ENCODE data around the gene TRIP13.
"Not testable (repeated sequence)": the region's sequence is repeated elsewhere in the genome, so short reads cannot be mapped to it uniquely, and the experiment has no call there.

The TRIP13 gene

GRCh38 chr5:865771-866170 is 26.9 kb upstream of the TRIP13 start:
- H3K9me3 ChIP-seq (replicated peaks; ENCODE audit: low read length) = no peaks in the 10 kb centered on the region
- no peak overlapping the region for H3K4me3 ChIP-seq (ENCODE audit: low read length)
- no peak overlapping the region for H3K4me2 ChIP-seq (ENCODE audit: low read length)
- peaks cover 82% of the 10 kb centered on the region for H3K36me3 ChIP-seq (ENCODE audit: insufficient read depth, low read length)
- H3K27me3 ChIP-seq (ENCODE audit: control insufficient read depth, insufficient read depth, low read length) = no peaks in the 10 kb centered on the region
- no peaks in the 10 kb centered on the region for H3K4me1 ChIP-seq (ENCODE audit: control insufficient read depth, insufficient read depth, low read length)
- H3K9ac ChIP-seq (ENCODE audit: low read depth, low read length) = no peak overlapping the region

- no peak overlapping the region for H3K4me3 ChIP-seq (ENCODE audit: low read length)
- H3K9ac ChIP-seq (ENCODE audit: low read depth, low read length) = no peak overlapping the region
- H3K9me3 ChIP-seq (replicated peaks; ENCODE audit: low read length) = no peaks in the 10 kb centered on the region
- H3K36me3 ChIP-seq (ENCODE audit: insufficient read depth, low read length) = peaks cover 94% of the 10 kb centered on the region
- no peaks in the 10 kb centered on the region for H3K27me3 ChIP-seq (ENCODE audit: control insufficient read depth, insufficient read depth, low read length)
- no peak overlapping the region for H3K4me2 ChIP-seq (ENCODE audit: low read length)
- no peaks in the 10 kb centered on the region for H3K4me1 ChIP-seq (ENCODE audit: control insufficient read depth, insufficient read depth, low read length)
These were observed 25.3 kb upstream of the TRIP13 start for GRCh38 chr5:867300-867870.

DNA sequence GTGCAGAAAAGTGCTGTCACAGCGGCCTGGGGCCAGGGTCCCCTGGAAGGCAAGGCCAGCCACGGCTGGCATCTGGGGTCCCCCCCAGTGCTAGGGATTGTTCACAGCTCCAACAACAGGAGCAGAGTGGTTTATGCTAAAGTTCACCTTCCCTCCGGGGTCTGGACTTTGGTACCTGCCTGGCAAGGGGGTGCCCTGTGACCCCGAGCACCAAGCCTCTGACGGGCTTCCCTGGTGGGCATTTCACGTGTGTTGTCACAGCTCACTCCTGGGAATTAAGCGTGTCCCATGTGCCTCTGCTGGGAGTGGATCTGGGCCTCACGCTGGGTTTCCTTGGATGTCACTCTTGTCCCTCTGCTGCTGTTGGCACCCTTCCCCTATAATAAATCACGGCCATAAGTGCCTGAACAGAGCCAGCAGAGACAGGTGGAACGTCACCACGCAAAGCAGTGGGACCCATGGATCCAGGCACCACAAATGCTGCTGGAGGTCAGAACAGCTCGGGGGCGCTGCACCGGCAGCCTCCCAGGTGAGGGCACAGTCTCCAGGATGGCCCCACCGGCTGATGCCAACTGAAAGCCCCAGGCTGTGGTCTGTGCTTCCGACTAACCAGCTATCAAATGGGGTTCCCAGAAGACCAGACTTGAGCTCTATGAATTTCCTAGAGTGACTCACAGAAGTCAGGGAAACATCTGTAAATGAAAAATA is 24.1 kb upstream of the TRIP13 start:
- Histone ChIP-seq H3K9me3 (replicated peaks; ENCODE audit: low read length) (no peaks in the 10 kb centered on the region), H3K4me2 (ENCODE audit: low read length) (no peak overlapping the region), H3K4me3 (ENCODE audit: low read length) (no peak overlapping the region), H3K9ac (ENCODE audit: low read depth, low read length) (no peak overlapping the region), H3K36me3 (ENCODE audit: insufficient read depth, low read length) (peaks cover 94% of the 10 kb centered on the region), H3K27me3 (ENCODE audit: control insufficient read depth, insufficient read depth, low read length) (no peaks in the 10 kb centered on the region), H3K4me1 (ENCODE audit: control insufficient read depth, insufficient read depth, low read length) (no peaks in the 10 kb centered on the region)

DNA sequence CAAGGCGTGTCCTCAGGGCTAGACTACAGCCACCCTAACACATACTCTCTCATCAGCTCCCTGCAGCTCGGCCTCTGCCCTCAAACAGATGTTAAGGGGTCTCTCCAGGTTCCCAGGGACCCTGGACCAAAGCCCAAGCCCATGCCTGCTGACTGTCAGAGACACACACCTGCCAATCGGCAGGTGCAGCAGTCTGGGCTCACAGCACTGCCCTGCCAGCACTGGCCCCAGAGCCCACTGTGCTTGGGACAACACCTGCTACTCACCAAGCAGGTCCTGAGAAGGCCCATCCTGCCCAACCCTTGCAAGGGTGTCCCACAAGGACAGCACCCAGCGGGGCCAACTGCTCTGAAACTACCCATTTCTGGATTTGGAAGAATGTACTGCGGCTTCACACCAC is 21.7 kb upstream of the TRIP13 start:
- H3K36me3 ChIP-seq (ENCODE audit: insufficient read depth, low read length) = peaks cover 79% of the 10 kb centered on the region
- no peaks in the 10 kb centered on the region for H3K4me1 ChIP-seq (ENCODE audit: control insufficient read depth, insufficient read depth, low read length)
- H3K9ac ChIP-seq (ENCODE audit: low read depth, low read length) = no peak overlapping the region
- H3K9me3 ChIP-seq (replicated peaks; ENCODE audit: low read length) = no peaks in the 10 kb centered on the region
- no peak overlapping the region for H3K4me2 ChIP-seq (ENCODE audit: low read length)
- no peaks in the 10 kb centered on the region for H3K27me3 ChIP-seq (ENCODE audit: control insufficient read depth, insufficient read depth, low read length)
- no peak overlapping the region for H3K4me3 ChIP-seq (ENCODE audit: low read length)

DNA sequence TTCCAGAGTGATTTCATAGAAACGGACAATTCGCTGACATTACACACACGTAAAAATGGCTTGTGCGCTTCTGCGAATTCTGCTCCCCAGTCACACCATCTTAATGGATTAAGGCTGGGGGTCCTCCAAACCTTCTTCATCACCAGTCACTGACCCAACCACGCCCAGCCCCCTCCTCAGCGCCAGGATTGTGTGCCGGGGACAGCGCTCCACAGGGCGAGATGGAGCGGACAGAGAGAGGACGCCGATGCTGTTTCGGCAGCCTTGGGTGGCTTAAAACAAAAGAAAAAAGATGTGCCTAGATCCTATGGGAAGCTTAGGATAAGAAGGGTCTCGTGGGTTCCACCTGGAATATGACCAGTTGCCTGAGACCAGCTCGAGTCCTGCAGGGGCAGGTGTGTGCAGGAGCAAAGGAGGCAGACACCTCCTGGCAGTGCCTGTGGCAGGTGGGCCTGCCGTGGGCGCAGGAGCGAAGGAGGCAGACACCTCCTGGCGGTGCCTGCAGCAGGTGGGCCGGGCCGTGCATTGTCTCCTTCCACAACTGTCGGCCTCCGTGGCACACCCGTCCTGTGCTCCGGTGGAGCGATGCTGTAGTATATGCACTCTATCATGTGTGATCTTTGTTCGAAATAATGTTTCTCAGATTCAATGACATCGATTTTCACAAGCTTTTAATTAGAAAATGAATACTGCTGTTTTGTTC is 20.9 kb upstream of the TRIP13 start:
- H3K4me1 ChIP-seq (ENCODE audit: control insufficient read depth, insufficient read depth, low read length) = no peaks in the 10 kb centered on the region
- no peaks in the 10 kb centered on the region for H3K27me3 ChIP-seq (ENCODE audit: control insufficient read depth, insufficient read depth, low read length)
- no peak overlapping the region for H3K4me2 ChIP-seq (ENCODE audit: low read length)
- peaks cover 73% of the 10 kb centered on the region for H3K36me3 ChIP-seq (ENCODE audit: insufficient read depth, low read length)
- no peak overlapping the region for H3K9ac ChIP-seq (ENCODE audit: low read depth, low read length)
- H3K4me3 ChIP-seq (ENCODE audit: low read length) = no peak overlapping the region
- H3K9me3 ChIP-seq (replicated peaks; ENCODE audit: low read length) = no peaks in the 10 kb centered on the region

DNA sequence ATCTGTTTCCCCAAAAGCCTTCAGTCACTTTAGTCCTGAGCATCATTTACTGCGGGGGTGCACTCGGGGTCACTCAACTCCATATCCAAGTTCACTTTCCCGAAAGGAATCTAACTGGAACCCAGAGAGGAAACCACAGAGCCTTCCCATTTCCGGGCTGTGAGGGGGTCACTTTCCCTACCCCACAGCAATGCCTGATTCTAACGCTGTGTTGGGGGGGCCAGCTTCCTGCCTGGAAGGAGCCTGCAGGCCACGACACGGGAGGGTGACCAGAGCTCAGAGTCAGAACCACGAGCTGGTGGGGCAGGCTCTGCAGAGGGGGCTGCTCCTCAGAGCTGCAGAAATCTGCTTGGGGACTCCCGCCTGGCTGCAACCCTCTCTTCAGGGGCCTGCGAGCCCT is 20.4 kb upstream of the TRIP13 start:
- no peaks in the 10 kb centered on the region for H3K27me3 ChIP-seq (ENCODE audit: control insufficient read depth, insufficient read depth, low read length)
- no peak overlapping the region for H3K9ac ChIP-seq (ENCODE audit: low read depth, low read length)
- no peak overlapping the region for H3K4me2 ChIP-seq (ENCODE audit: low read length)
- no peak overlapping the region for H3K4me3 ChIP-seq (ENCODE audit: low read length)
- H3K4me1 ChIP-seq (ENCODE audit: control insufficient read depth, insufficient read depth, low read length) = no peaks in the 10 kb centered on the region
- peaks cover 72% of the 10 kb centered on the region for H3K36me3 ChIP-seq (ENCODE audit: insufficient read depth, low read length)
- no peaks in the 10 kb centered on the region for H3K9me3 ChIP-seq (replicated peaks; ENCODE audit: low read length)

DNA sequence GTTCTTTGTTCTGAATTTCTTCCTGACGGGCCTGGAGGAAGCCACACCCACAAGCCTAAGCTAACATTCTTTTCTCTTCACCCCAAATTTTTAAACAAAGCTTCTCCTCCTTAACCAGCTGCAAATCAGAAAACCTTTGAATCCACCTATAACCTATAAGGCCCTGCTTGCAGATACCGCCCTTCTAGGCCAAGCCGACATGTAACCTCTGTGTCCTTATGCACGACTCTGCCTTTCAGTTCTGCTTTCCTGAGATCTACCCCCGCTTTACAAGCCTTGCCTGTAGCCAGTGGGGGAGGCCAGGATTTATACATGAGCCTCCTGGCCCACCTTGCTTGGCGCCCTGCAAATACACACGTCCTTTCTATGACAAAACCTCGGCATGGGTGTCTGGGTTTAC is 19.4 kb upstream of the TRIP13 start:
- Histone ChIP-seq H3K4me2 (ENCODE audit: low read length) (no peak overlapping the region), H3K9ac (ENCODE audit: low read depth, low read length) (no peak overlapping the region), H3K4me3 (ENCODE audit: low read length) (no peak overlapping the region), H3K36me3 (ENCODE audit: insufficient read depth, low read length) (peaks cover 73% of the 10 kb centered on the region), H3K4me1 (ENCODE audit: control insufficient read depth, insufficient read depth, low read length) (no peaks in the 10 kb centered on the region), H3K9me3 (replicated peaks; ENCODE audit: low read length) (no peaks in the 10 kb centered on the region), H3K27me3 (ENCODE audit: control insufficient read depth, insufficient read depth, low read length) (no peaks in the 10 kb centered on the region)

GRCh38 chr5:875931-876330 is 16.8 kb upstream of the TRIP13 start:
- Histone ChIP-seq H3K36me3 (ENCODE audit: insufficient read depth, low read length) (peaks cover 49% of the 10 kb centered on the region), H3K4me3 (ENCODE audit: low read length) (no peak overlapping the region), H3K9me3 (replicated peaks; ENCODE audit: low read length) (no peaks in the 10 kb centered on the region), H3K4me1 (ENCODE audit: control insufficient read depth, insufficient read depth, low read length) (no peaks in the 10 kb centered on the region), H3K27me3 (ENCODE audit: control insufficient read depth, insufficient read depth, low read length) (no peaks in the 10 kb centered on the region), H3K4me2 (ENCODE audit: low read length) (no peak overlapping the region), H3K9ac (ENCODE audit: low read depth, low read length) (no peak overlapping the region)

- Histone ChIP-seq H3K4me3 (ENCODE audit: low read length) (no peak overlapping the region), H3K9me3 (replicated peaks; ENCODE audit: low read length) (no peaks in the 10 kb centered on the region), H3K9ac (ENCODE audit: low read depth, low read length) (no peak overlapping the region), H3K4me2 (ENCODE audit: low read length) (no peak overlapping the region), H3K27me3 (ENCODE audit: control insufficient read depth, insufficient read depth, low read length) (no peaks in the 10 kb centered on the region), H3K36me3 (ENCODE audit: insufficient read depth, low read length) (peaks cover 48% of the 10 kb centered on the region), H3K4me1 (ENCODE audit: control insufficient read depth, insufficient read depth, low read length) (no peaks in the 10 kb centered on the region)
These were observed 16.0 kb upstream of the TRIP13 start for GRCh38 chr5:876398-877365.

- Histone ChIP-seq H3K27me3 (ENCODE audit: control insufficient read depth, insufficient read depth, low read length) (no peaks in the 10 kb centered on the region), H3K4me1 (ENCODE audit: control insufficient read depth, insufficient read depth, low read length) (no peaks in the 10 kb centered on the region), H3K9ac (ENCODE audit: low read depth, low read length) (no peak overlapping the region), H3K9me3 (replicated peaks; ENCODE audit: low read length) (no peaks in the 10 kb centered on the region), H3K4me3 (ENCODE audit: low read length) (no peak overlapping the region), H3K36me3 (ENCODE audit: insufficient read depth, low read length) (peaks cover 54% of the 10 kb centered on the region), H3K4me2 (ENCODE audit: low read length) (no peak overlapping the region)
These were observed 14.6 kb upstream of the TRIP13 start for GRCh38 chr5:878125-878524.

DNA sequence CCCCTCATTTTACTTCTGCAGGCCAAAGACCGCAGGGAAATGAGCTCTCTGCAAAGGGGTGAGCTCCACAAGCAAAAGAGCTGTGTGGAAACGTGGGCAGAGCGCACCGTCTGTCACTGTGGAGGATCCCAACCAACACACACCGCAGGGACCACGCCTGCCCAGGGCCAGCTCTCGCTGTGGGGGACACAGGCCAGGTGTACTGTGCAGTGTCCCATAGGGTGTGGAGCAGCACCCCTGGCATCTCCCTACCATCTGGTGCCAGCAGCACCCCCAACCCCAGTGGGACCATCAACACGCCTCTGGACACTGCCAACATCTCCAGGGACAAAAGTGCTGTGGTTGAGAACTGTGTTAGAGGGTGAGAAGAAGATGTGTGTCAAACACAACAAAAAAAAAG is 14.0 kb upstream of the TRIP13 start:
- H3K9me3 ChIP-seq (replicated peaks; ENCODE audit: low read length); H3K4me3 ChIP-seq (ENCODE audit: low read length); H3K27me3 ChIP-seq (ENCODE audit: control insufficient read depth, insufficient read depth, low read length); H3K4me1 ChIP-seq (ENCODE audit: control insufficient read depth, insufficient read depth, low read length); H3K9ac ChIP-seq (ENCODE audit: low read depth, low read length); H3K4me2 ChIP-seq (ENCODE audit: low read length): not testable (repeated sequence)
- peaks cover 54% of the 10 kb centered on the region for H3K36me3 ChIP-seq (ENCODE audit: insufficient read depth, low read length)

Data from skeletal muscle satellite cell (primary cell).